K562 (cell line): Measurements from ENCODE around the gene RPUSD1. TPM values are rescaled to one million over a fixed set of nuclear protein-coding genes. Genes with fewer than 3 reads are reported as not detected.
A peak's percentile ranks its signal among the peaks of the same experiment; 100 is the strongest.

Source experiments
- ATAC-seq: fragments of 200-7000 bp; cut with Tn5 transposase; 3 replicates; pipeline ENCODE4 v1.9.1; 2020; ENCODE audit warnings: moderate library complexity
- BruUV-seq: library from RNA; stranded (reverse); fragments of 400-500 nt; replicated peaks from 2 replicates; lab custom pipeline; 2021; lab: Mats Ljungman, UMichigan
- CTCF ChIA-PET: fragments of 300-600 bp; formaldehyde crosslinking; extraction: SDS; loops from one replicate; lab custom pipeline; 2021; ENCODE audit warnings: low intra/inter-chr PET ratio; lab: Yijun Ruan, JAX
- POLR2A ChIA-PET: fragments of 300-600, 350-650 bp; sonication (Branson Sonifier 250); formaldehyde crosslinking; extraction: SDS; loops from one replicate; lab custom pipeline; 2021; ENCODE audit warnings: antibody characterized with exemption, inconsistent platforms; lab: Yijun Ruan, JAX
- DNase-seq, 4 experiments: peaks; one replicate each; pipeline versions ENCODE4 v3.0.0 to v3.0.0-alpha.2; 2011 to 2018; ENCODE audit warnings: low spot score in 3 of 4, mixed read lengths in 3 of 4; ENCODE audit errors: extremely low read depth in 1 of 4
- FAIRE-seq: peaks from 2 replicates; lab custom pipeline; 2011; peaks lifted over from hg19 to GRCh38; lab: Jason Lieb, UNC
- H2AFZ ChIP-seq: 2 replicates; pipeline ENCODE4 v1.6.0; 2011; ENCODE audit warnings: low read depth, low read length, control low read depth, inconsistent platforms
- H3K27ac ChIP-seq: fragments of 200-600 bp; 3 replicates; pipeline ENCODE4 v1.8.0; 2011; ENCODE audit warnings: low read depth, mild to moderate bottlenecking, control low read depth, inconsistent platforms, low read length, moderate library complexity, mixed read lengths; ENCODE audit errors: extremely low read depth
- H3K27me3 ChIP-seq, 2 experiments: fragments of 300-600 bp in 1 of 2; 2 replicates in 1 of 2; 3 replicates in 1 of 2; pipeline versions ENCODE4 v1.6.0 to v1.8.0; 2011; ENCODE audit warnings: inconsistent platforms in 2 of 2, low read length in 2 of 2, mild to moderate bottlenecking in 1 of 2, mixed read lengths in 1 of 2, moderate library complexity in 1 of 2; ENCODE audit not compliant: control insufficient read depth in 2 of 2, insufficient read depth in 2 of 2
- H3K36me3 ChIP-seq: fragments of 300-600 bp; 3 replicates; pipeline ENCODE4 v1.8.0; 2011; ENCODE audit warnings: mild to moderate bottlenecking, low read length, inconsistent platforms; ENCODE audit not compliant: control insufficient read depth, insufficient read depth
- H3K4me1 ChIP-seq, 2 experiments: fragments of 200-600 bp in 1 of 2; replicated peaks in 1 of 2; 2 replicates in 1 of 2; 3 replicates in 1 of 2; pipeline versions ENCODE4 v1.5.1 to v1.8.0; 2011; ENCODE audit warnings: inconsistent platforms in 2 of 2, low read length in 2 of 2, mild to moderate bottlenecking in 1 of 2, mixed read lengths in 1 of 2, moderate library complexity in 1 of 2; ENCODE audit not compliant: control insufficient read depth in 2 of 2, insufficient read depth in 2 of 2
- H3K4me2 ChIP-seq: 2 replicates; pipeline ENCODE4 v1.6.1; 2011; ENCODE audit warnings: low read length, control low read depth, inconsistent platforms, mixed read lengths; ENCODE audit not compliant: insufficient read depth
- H3K4me3 ChIP-seq: fragments of 200-600 bp; sonication (generic), shearing (Covaris generic); 2 replicates; pipeline ENCODE4 v1.5.1; 2016; ENCODE audit warnings: control low read depth, inconsistent platforms
- H3K79me2 ChIP-seq: fragments of 200-600 bp; 3 replicates; pipeline ENCODE4 v1.8.0; 2011; ENCODE audit warnings: low read length, inconsistent platforms; ENCODE audit not compliant: control insufficient read depth, insufficient read depth
- H3K9ac ChIP-seq, 2 experiments: 2 replicates each; pipeline versions ENCODE4 v1.6.0 to v1.6.1; 2011; ENCODE audit warnings: low read depth in 2 of 2, low read length in 2 of 2, control low read depth in 1 of 2, inconsistent platforms in 1 of 2, mild to moderate bottlenecking in 1 of 2, mixed read lengths in 1 of 2; ENCODE audit not compliant: insufficient read depth in 1 of 2
- H3K9me1 ChIP-seq: one replicate; pipeline ENCODE4 v1.6.0; 2011; ENCODE audit warnings: inconsistent platforms, mild to moderate bottlenecking, low read length, moderate library complexity; ENCODE audit not compliant: control insufficient read depth, insufficient read depth
- H3K9me3 ChIP-seq: replicated peaks from 2 replicates; pipeline ENCODE4 v1.5.1; 2011; ENCODE audit warnings: low read depth, low read length, inconsistent platforms; ENCODE audit not compliant: control insufficient read depth, insufficient read depth
- H4K20me1 ChIP-seq: replicated peaks from 2 replicates; pipeline ENCODE4 v1.6.1; 2011; ENCODE audit warnings: low read length, inconsistent platforms, mixed read lengths; ENCODE audit not compliant: control insufficient read depth, insufficient read depth
- ETS1 ChIP-seq: conservative IDR thresholded peaks from 2 replicates; pipeline ENCODE4 v1.6.1; 2011; ENCODE audit warnings: low read depth, mild to moderate bottlenecking, low read length; ENCODE audit not compliant: control insufficient read depth
- FOXJ3 ChIP-seq: sonication (generic); formaldehyde crosslinking; IDR thresholded peaks from 2 replicates; pipeline ENCODE4 v1.4.0; 2020; ENCODE audit warnings: mild to moderate bottlenecking, missing genetic modification reagents
- HNRNPL ChIP-seq: fragments of 200-400 bp; formaldehyde crosslinking; IDR thresholded peaks from 2 replicates; pipeline ENCODE4 v1.6.1; 2017; ENCODE audit warnings: low read depth, mild to moderate bottlenecking, low read length
- SAFB ChIP-seq: fragments of 200-400 bp; formaldehyde crosslinking; IDR thresholded peaks from 2 replicates; pipeline ENCODE4 v1.6.1; 2017; ENCODE audit warnings: low read depth, low read length, borderline replicate concordance
- ZBTB7A ChIP-seq: IDR thresholded peaks from 2 replicates; pipeline ENCODE4 v1.6.1; 2011; ENCODE audit warnings: low read depth, mild to moderate bottlenecking, low read length, moderate library complexity, borderline replicate concordance; ENCODE audit not compliant: control insufficient read depth
- ZNF184 ChIP-seq: sonication (generic); formaldehyde crosslinking; IDR thresholded peaks from 2 replicates; pipeline ENCODE4 v1.5.0; 2020; ENCODE audit warnings: missing genetic modification reagents
- ZNF316 ChIP-seq: fragments of 450-650 bp; IDR thresholded peaks from 2 replicates; pipeline ENCODE4 v1.6.1; 2016
- ZNF830 ChIP-seq: fragments of 250-450 bp; sonication (Bioruptor Pico); IDR thresholded peaks from 2 replicates; pipeline ENCODE4 v1.5.0; 2021; ENCODE audit warnings: mild to moderate bottlenecking
- WGBS: fragments of 100-300 bp; shearing (Covaris generic); methylation state at CpG from one replicate; pipeline ENCODE4 v1.1.6; 2016; ENCODE audit warnings: low coverage, mixed read lengths; ENCODE audit not compliant: insufficient coverage; ENCODE audit errors: missing lambda C conversion rate; 5-methylcytosine and 5-hydroxymethylcytosine counted together
- in situ Hi-C: fragments of 300-500 bp; cut with MboI; formaldehyde crosslinking; loops from 4 replicates; pipeline ENCODE4 v1.15.0; 2018; ENCODE audit warnings: inconsistent platforms, mixed read lengths
- intact Hi-C: fragments of 100-400 bp; cut with micrococcal nuclease; formaldehyde crosslinking; loops from 2 replicates; pipeline ENCODE4 v1.14.2; 2022
- polyA plus RNA-seq, 8 experiments: library from polyadenylated mRNA; depleted of rRNA in 4 of 8; stranded (reverse) in 5 of 8; unstranded in 3 of 8; fragments of >200 nt; fragmentation: Nextera tagmentation in 2 of 8; fragmentation: Illumina TruSeq in 1 of 8; extraction: Ambion mirVana in 2 of 8; extraction: Trizol in 1 of 8; gene quantifications; 2 replicates each; pipeline versions ENCODE4 v1.2.1 to v1.2.3, GENCODE V29; 2011 to 2014; ENCODE audit warnings: inconsistent platforms in 1 of 8, missing spikeins in 1 of 8
- total RNA-seq, 7 experiments: library from RNA; depleted of rRNA in 6 of 7; stranded (reverse); fragments of >200 nt in 6 of 7; fragmentation: Illumina TruSeq in 2 of 7; extraction: Trizol in 2 of 7; gene quantifications; 2 replicates each; pipeline versions ENCODE4 v1.2.1 to v1.2.3, GENCODE V29; 2011 to 2021; ENCODE audit warnings: low replicate concordance in 1 of 7
- TF ChIP-seq, protein P1 (sequence below): sonication (generic); formaldehyde crosslinking; IDR thresholded peaks from 2 replicates; pipeline ENCODE4 v1.8.0; 2022; ENCODE audit warnings: mild to moderate bottlenecking, missing genetic modification reagents, borderline replicate concordance

The RPUSD1 gene
- total and polyA plus RNA-seq, 9 of the 15 experiments (the other 6 are each of a cell fraction or from before 2014, with no cell fraction given): 0.45 to 56.6 (median 12.0) TPM

GRCh38 chr16:766820-767640, 21.2 kb downstream of the RPUSD1 start:
- no peak overlapping the region for H3K4me2 ChIP-seq
- no peaks in the 10 kb centered on the region for H3K9me3 ChIP-seq
- no peak overlapping the region for H2AFZ ChIP-seq
- TF ChIP-seq HNRNPL (0 out of 2 replicates have a peak, but pooled peaks have one; percentile 28), ZBTB7A (peak; percentile 55; the same call in 1 of the 2 replicates), ETS1 (no peak), SAFB (peak; percentile 69; the same call in 1 of the 2 replicates), FOXJ3 (CRISPR knock-in tag) (no peak), ZNF830 (CRISPR knock-in tag) (no peak), ZNF316 (peak; percentile 41), ZNF184 (CRISPR knock-in tag) (no peak)
- TF ChIP-seq, protein P1, sequence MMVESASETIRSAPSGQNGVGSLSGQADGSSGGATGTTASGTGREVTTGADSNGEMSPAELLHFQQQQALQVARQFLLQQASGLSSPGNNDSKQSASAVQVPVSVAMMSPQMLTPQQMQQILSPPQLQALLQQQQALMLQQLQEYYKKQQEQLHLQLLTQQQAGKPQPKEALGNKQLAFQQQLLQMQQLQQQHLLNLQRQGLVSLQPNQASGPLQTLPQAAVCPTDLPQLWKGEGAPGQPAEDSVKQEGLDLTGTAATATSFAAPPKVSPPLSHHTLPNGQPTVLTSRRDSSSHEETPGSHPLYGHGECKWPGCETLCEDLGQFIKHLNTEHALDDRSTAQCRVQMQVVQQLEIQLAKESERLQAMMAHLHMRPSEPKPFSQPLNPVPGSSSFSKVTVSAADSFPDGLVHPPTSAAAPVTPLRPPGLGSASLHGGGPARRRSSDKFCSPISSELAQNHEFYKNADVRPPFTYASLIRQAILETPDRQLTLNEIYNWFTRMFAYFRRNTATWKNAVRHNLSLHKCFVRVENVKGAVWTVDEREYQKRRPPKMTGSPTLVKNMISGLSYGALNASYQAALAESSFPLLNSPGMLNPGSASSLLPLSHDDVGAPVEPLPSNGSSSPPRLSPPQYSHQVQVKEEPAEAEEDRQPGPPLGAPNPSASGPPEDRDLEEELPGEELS: no peak
- ChIA-PET POLR2A (interaction anchor here (0.6 to 1.5 kb wide), 3 partner anchors 9 to 25 kb away, joined by 3 read pairs; partner anchors contain the start of genes CHTF18 and RPUSD1), CTCF (no interaction called here)
- no peaks in the 10 kb centered on the region for H3K36me3 ChIP-seq
- peaks cover 0 to 6% of the 10 kb centered on the region in 2 experiments; a peak in 1 of 5 replicates for H3K27me3 ChIP-seq
- ATAC-seq: no peak
- intact Hi-C loops (no loop called here), in situ Hi-C loops (no loop called here)
- WGBS: 29% methylated on average over 25 of the region's 48 CpGs
- 0 out of 2 replicates have a peak, but pooled peaks cover 3% of the 10 kb centered on the region for H4K20me1 ChIP-seq
- H3K79me2 ChIP-seq: no peaks in the 10 kb centered on the region
- no peak overlapping the region for H3K27ac ChIP-seq
- peak overlapping the region in 1 of 2 experiments; percentile 35; a peak in 1 of 4 replicates for H3K9ac ChIP-seq
- H3K4me1 ChIP-seq: peaks cover 0 to 72% of the 10 kb centered on the region in 2 experiments; a peak in 2 of 5 replicates
- no peaks in the 10 kb centered on the region for H3K9me1 ChIP-seq
- H3K4me3 ChIP-seq: no peak overlapping the region
- FAIRE-seq: no peak
- BruUV-seq: no TSS peak
- DNase-seq: peak in 2 of 4 experiments; percentile 47 to 61
